GM04503 (cell line): ENCODE data around the gene ALG3.

ENCODE experiments used
- DNase-seq: peaks from one replicate; pipeline ENCODE4 v3.0.0-alpha.2; 2012; ENCODE audit warnings: low read depth

Gene ALG3

DNA sequence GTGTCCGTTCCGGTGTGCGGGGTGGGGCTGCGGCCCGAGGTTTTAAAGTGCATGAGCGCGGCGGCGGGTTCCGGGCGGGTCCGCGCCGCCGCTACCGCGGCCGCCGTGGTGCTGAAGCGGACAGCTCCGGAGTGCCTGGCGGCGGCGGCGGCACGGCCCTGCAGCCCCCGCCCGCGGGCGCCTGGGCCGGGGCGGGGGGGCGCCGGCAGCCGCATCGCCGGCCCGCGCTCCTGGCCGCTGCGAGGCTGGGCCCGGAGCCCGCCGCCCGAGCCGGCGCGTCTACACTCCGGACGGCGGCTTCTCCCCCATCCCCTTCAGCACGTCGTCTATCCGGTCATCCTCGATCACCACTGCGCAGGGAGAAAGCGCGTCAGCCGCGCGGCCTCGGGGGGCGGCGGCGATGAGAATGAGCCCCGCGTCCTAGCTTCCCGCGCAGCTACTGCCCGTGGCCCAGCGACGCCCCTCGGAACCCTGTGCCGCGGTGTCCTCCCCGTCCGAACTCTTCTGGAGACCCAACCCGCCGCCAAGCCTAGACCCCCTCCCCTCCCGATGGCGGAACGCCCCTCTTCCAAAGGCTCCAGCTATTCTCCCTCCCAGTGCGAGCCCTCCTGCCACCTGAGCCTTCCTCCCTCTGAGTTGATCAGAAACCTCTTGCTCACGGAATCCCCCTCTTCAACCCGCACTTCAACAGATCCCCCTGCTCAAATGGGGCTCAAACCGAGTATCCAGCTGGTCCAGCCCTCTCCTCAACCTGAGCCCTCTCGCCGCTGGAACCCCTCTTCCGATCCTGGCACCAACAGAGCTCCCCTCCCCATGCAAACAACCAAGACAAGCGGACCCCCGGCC lies 11.3 kb upstream of the ALG3 start:
- no peak for DNase-seq

DNA sequence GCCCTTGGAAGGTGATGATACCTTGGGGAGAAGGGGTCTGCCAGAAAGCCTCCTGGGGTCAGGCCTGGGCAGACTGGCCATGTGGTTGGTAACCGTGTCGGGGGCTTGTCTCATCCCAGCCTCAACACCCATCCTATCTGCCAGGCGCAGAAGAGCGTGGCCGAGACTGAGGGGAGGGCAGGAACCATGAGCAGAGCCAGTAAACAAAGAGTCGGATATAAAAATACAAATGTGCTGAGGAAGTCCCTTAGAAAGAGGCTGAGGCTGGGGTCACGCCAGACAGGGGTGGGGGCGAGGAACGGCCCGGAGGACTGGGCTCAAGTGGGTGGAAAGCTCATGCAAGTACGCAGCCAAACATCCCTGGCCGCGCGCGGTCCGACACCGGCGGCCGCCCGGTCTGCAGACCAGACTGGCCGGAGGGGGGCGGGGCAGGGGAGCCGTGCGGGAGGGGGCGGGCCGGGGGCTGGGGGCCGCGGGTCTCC lies 10.7 kb upstream of the ALG3 start:
- no peak for DNase-seq

DNA sequence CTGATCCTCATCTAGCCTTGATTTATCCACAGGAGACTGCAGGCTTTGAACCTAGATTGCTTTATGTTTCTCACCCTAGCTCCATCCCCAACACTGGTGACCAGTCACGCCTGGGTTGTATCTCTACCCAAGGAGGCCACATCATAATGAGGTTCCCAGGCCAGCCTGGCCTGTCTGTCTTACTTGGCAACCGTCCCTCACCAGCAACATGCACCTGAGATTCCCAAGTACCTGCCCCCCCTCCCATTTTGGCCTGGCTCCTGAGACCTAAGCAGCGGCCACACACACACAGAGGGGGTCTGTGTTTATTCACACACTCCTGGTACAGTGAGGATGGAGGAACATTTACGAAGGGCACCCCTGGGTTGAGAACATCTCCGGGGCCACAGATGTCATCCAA lies 10.2 kb upstream of the ALG3 start:
- no peak for DNase-seq

DNA sequence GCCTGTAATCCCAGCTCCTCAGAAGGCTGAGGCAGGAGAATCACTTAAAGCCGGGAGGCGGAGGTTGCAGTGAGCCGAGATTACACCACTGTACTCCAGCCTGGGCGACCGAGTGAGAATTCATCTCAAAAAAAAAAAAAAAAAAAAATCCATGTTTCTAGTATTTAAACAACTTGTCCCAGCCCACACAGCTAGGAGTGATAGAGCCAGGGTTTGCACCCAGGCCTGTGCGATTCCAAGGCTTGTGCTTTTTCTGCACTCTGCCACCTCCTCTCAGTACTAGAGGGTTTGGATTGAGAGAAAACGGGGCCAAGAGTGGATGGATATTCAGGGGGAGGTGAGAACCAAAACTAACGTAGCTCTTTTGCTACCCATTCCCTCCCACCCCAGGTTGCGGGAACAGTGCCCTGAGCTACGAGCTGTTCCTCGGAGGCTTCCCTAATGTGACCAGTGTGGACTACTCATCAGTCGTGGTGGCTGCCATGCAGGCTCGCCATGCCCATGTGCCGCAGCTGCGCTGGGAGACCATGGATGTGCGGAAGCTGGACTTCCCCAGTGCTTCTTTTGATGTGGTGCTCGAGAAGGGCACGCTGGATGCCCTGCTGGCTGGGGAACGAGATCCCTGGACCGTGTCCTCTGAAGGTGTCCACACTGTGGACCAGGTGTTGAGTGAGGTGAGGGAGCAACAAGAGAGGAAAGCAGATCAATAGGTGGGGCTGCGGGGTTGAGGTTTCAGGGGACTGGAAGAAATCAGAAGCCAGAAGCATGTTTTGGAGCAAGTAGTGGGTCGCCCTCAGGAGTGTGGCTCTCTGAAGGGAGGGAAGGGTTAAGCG lies 8.5 kb upstream of the ALG3 start:
- DNase-seq = no peak

DNA sequence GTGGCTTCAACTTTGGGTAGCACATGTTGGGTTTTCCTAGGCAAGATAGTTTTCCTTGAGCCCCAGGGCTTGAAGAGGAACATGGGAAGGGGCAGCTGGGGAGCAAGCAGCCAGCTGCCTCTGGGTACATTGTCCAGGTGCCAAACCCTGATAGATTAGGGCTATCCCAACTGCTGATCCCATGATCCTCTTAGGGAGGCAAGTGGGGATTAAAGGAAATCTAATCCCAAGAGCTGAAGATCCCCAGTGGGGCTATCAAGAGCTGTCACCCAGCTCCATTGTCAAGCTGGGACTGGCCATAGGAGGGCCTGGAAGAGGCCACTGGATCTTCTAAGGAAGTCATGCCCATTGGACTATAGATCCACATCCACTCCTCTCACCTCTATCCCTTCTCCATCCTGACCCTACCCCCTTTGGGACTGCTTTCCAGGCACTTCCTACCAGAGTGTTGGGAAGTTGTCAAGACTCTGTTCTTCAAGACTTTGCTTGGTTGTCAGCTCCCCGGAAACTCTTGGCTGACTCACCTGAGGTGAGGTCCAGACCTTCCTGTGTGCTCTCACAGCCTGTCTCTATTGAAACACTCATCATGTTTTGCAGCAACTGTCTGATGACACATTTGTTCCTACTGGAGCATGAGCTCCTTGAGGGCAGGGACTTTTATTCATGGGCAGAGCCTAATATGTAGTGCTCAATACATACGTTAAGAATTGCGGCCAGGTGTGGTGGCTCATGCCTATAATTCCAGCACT lies 6.7 kb upstream of the ALG3 start:
- DNase-seq = no peak

DNA sequence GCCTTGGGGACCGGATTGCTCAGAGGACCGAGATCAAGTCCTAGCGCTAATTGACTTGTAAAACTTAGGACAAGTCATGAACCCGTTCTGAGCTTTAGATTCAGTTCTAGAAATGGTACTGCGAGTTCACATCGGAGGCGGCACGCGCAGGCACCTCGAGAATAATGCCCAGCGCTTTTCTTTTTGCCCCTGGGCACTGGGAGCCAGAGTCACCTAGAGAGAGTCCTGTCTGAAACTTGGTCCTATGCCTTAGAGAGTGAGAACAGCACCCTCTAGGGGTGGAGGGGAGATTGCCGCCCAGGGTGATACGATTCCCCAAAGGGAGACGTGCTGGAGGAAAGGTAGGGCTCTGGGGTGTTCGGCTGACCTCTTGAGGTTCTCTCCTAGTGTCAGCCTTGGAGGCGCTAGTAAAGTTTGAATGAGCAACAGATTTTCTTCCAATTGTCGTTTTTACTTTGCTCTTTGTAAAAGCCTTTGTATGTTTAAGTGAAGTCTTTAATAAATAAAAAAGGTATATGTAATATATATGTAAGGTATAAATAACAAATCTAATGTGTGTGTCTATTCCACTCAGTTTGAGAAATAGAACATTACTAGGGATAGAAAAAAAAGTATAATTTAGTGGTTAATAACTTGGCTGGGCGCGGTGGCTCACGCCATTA lies 1.5 kb upstream of the ALG3 start:
- peak; percentile 51 for DNase-seq

DNA sequence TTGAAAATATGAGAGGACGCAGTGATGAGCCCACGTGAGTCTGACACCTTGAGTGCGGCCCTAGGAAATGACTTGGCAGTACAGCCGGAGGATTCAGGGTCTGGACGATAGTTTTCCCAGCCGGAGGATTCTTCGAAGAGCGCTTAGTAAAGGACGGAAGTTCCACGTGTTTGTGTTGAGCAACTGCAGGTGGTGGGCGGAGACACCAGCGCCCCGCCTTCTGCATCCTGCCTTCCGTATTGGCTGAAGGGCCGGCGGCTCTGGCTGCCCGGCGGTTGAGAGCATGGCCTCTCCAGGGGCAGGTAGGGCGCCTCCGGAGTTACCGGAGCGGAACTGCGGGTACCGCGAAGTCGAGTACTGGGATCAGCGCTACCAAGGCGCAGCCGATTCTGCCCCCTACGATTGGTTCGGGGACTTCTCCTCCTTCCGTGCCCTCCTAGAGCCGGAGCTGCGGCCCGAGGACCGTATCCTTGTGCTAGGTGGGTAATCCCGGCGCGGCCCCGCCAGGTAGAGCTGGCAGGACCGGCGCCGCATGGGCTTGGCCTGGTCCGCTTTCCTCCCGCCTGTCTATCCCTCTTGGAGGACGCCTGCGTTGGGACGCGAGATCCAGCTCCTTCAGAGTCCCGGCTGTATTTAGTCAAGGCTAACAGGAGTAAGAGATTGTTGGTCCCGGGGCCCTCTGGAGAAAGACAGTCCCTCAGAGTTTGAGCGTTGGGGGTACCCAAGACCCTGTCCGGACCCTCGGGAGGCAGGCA lies 827 bp upstream of the ALG3 start, which contains the start of gene EEF1AKMT4:
TSS of gene EEF1AKMT4 (plus strand) at position 261 of the 755 bp plus-strand sequence. CDS start at position 284, 23 bp downstream.
- peak; percentile 81 for DNase-seq

DNA sequence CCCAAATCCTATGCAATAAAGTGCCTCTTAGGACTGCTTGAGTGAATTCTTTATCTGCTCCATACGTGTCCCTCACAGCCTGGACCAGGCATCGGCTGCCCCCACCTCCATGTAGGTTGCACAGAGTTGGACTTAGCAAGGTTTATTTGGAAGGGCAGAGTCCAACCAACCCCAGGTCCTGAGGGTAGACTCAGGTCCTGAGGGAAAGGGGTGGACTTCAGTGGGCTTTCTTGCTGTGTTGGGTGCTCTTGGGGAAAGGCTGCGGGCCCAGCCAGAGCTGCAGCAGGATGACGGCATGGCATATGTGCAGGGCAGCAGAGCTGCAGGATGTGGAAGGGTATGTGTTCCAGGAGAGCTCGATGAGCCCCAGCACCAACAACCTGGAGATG lies 6.5 kb downstream of the ALG3 start:
- no peak for DNase-seq

DNA sequence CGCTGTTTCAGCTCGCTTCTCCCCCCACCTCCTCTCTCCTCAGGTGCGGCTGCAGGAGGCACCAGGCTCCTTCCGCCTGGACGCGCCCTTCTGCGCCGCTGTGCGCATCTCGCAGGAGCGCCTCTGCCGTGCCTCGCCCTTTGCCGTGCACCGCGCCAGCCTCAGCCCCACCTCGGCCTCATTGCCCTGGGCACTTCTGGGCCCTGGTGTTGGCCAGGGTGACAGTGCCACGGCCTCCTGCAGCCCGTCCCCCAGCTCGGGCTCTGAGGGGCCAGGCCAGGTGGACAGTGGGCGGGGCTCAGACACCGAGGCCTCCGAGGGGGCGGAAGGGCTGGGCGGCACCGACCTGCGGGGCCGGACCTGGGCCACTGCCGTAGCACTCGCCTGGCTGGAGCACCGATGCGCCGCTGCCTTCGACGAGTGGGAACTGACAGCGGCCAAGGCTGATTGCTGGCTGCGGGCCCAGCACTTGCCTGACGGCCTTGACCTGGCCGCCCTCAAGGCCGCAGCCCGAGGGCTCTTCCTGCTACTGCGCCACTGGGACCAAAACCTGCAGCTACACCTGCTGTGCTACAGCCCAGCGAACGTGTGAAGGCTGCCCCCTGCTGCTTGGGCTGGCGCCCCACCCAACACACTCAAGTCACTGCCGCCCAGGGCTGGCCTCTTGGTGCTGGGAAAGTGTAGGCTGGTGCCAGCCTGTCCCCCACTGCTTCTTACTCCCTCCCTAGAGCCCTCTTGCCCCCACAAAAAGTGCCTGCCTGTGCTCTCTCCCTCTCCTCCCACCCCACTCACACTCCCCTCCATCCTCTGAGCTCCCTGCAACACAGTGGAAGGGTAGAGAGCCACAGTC lies 7.1 kb downstream of the ALG3 start:
- DNase-seq = no peak

DNA sequence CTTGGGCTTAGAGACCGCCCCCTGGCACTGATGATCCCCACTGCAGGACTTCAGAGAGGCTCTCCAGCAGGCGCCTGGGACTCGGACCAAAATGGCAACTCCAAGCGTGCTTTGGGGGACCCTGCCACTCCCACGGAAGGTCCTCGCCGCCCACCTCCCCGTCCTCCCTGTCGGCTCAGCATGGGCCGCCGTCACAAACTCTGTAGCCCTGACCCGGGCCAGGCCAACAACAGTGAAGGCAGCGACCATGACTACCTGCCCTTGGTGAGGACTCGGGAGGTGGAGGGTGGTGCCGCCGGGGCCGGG lies 7.7 kb downstream of the ALG3 start:
- DNase-seq = no peak

DNA sequence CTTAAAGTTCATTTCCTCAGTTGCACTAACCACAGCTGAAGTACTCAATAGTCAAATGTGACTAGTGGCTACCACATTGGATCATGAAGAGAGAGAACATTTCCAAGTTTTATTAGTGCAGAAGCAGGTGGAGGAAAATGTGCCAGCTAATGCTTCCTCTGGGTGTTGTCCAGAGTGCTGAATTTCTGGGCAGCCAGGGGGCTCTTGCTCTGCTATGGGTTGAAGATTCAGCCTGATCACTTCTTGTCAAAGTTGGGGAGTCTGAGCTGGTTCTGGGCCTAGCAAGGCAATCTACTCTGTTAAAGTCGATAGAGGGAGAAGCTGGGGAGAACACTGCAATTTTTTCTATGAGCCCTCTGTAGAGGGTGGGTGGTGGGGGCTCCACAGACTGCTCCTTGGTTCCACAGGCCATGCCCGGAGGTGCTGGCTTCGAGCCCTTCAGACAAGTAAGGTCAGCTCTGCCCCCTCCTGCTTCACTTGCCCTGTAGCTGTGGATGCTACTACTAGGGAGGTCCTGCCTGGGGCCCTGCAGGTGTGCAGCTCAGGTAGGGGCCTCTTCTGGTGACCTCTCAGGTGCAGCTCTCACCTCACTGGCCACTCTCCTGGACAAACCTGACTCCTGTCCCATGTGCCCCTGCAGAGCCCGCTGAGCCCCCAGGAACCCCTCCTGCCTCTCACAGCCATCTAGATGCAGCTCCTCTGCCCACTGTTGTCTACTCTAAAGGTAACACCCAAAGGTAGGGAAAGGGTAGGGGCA lies 8.2 kb downstream of the ALG3 start:
- DNase-seq = no peak

DNA sequence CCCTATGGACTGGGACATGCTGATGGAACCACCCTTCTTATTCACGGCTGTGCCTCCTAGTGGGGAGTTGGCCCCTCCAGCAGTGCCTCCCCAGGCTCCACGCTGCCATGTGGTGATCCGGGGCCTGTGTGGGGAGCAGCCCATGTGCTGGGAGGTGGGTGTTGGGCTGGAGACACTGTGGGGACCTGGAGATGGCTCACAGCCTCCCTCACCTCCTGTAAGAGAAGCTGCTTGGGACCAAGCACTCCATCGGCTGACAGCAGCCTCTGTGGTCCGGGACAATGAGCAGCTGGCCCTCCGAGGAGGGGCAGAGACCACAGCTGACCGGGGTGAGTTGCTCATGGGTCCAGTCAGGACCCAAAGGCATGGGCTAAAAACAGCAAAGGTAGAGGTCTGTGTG lies 9.1 kb downstream of the ALG3 start:
- DNase-seq = no peak

DNA sequence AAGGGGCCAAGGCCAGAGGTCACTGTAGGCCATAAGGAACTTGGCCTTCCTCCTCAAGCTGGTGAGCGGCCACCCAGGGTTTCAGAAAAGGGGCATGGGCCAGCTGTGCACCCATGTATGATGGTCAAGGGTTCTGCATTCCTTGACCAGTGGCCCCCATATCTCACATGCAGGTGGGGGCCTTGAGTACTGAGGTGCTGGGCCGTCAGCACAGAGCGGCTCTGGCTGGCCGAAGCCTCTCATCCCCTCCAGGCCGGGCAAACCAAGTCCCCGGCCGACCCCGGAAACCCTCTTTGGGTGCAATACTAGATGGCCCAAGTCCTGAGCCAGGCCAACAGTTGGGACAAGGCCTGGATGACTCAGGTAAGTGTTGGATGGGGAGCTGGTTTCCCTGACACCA lies 9.5 kb downstream of the ALG3 start:
- no peak for DNase-seq

DNA sequence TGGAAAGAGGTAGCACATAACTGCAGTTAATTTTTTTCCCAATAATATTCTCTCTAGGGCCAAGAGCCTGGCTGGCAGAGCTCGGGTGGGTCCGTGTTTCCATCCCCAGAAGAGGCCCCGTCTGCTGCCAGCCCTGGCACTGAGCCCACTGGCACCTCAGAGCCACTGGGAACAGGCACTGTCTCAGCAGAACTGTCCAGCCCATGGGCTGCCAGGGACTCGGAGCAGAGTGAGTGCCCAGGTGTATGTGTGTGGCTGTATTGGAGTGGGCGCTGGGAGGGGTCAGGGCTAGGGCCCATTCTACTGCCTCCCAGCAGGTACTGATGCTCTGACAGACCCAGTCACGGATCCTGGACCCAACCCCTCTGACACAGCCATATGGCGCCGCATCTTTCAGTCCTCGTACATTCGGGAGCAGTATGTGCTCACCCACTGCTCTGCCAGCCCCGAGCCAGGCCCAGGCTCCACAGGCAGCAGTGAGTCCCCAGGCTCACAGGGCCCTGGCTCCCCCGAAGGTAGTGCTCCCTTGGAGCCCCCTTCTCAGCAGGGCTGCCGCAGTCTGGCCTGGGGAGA lies 10.4 kb downstream of the ALG3 start:
- no peak for DNase-seq

DNA sequence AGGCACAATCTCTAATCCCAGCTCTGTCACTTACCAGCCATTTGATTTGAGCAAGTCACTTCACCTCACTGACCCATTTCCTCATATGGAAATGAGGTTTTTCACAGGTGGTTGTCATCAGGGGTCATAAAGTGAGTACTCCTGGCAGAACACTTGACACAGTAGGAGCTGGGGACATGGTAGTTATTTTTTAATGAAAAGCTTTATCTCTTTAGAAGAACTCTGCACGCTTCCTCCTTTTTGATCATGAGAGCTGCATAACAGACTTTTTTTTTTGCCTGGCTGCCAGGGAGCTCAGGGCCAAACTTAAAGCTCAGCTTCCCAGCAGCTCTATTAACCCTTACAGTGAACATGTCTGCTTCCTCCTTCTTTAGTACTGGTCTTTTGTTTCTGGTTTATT lies 11.0 kb downstream of the ALG3 start:
- no peak for DNase-seq

DNA sequence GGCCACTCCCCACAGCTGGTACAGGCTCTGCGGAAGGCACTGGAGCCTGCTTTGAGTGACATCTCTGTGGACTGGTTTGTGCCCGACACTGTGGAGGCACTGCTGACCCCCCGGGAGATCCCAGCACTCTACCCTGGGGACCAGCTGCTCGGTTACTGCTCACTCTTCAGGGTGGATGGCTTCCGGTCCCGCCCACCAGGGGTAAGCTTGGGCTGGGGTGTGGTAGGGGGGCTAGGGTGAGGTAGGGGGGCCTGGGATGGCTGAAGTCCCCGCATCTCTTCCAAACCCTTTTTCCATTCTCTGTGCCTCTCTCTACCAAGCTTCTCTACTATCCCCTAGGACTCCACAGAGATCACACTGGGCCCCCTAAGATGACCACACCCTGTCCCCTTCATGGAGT lies 11.6 kb downstream of the ALG3 start:
- DNase-seq = no peak

DNA sequence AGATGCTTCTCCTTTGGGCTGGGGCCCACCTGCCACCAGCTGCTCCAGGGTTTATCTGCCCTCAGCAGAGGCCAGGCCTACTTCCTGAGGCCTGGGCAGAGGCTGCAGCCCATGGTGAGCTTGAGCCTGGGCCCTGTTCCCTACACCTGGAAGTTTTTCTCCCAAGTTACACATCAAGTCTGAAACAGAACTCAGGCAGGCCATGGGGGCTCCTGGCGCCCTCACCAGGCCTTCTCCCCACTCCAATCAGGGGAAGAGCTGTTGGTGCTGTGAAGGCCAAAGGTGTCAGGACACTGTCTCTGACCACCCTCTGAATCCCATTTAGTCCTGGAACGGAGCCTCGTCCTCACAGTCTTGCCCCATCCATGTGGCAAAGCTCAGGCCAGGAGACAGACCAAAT lies 12.1 kb downstream of the ALG3 start:
- no peak for DNase-seq

DNA sequence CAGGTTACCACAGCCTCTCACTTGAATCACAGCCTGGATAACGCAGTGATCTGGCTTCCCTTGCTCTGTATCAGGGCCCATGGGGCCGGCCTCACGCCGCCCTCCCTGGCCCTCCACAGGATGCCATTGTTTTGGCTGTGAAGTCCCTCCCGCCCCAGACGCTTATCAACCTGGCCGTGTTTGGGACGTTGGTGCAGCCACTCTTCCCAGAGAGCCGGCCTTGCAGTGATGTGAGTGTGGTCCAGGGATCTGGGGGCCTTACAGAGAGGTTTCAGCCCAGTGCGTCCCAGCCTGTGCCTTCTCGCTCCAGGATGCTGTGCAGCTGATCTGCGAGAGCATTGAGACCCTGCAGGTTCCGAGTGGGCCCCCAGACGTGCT lies 12.7 kb downstream of the ALG3 start:
- no peak for DNase-seq

DNA sequence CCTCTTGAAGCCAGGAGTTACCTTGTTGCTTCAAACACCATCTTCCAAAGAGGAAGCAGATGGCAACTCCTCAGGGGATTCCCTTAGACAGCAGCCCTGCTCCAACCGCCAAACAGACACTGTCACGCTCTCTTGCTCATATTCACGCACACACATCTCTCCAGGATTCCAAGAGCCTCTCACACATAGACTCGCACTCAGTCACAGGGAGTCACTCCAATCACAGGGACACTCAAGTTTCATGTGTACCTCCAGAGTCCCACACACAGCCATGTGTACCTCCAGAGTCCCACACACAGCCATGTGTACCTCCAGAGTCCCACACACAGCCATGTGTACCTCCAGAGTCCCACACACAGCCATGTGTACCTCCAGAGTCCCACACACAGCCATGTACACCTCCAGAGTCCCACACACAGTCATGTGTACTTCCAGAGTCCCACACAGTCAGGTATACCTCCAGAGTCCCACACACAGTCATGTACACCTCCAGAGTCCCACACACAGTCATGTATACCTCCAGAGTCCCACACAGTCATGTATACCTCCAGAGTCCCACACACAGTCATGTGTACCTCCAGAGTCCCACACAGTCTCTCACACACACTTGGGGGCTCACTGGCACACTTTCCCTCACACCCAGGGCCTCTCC lies 13.3 kb downstream of the ALG3 start:
- DNase-seq = no peak
